Glutamatergic neuron (in vitro differentiated cells): Measurements from ENCODE around the gene SORBS2. TPM values are rescaled to one million over a fixed set of nuclear protein-coding genes. Genes with fewer than 3 reads are reported as not detected.
A peak's percentile ranks its signal among the peaks of the same experiment; 100 is the strongest.
"Not testable (repeated sequence)": the region's sequence is repeated elsewhere in the genome, so short reads cannot be mapped to it uniquely, and the experiment has no call there.

Source experiments
- DNase-seq: peaks from one replicate; pipeline ENCODE4 v3.0.0; 2022
- H3K27ac Mint-ChIP-seq: one replicate; pipeline ENCODE4 v1.8.0; 2020; ENCODE audit warnings: mild to moderate bottlenecking, mixed read lengths, inconsistent platforms; ENCODE audit not compliant: unreplicated experiment
- H3K27me3 Mint-ChIP-seq: one replicate; pipeline ENCODE4 v1.8.0; 2020; ENCODE audit warnings: mild to moderate bottlenecking, moderate library complexity, mixed read lengths, inconsistent platforms; ENCODE audit not compliant: unreplicated experiment
- H3K36me3 Mint-ChIP-seq: one replicate; pipeline ENCODE4 v1.8.0; 2020; ENCODE audit warnings: mild to moderate bottlenecking, mixed read lengths, inconsistent platforms; ENCODE audit not compliant: unreplicated experiment
- H3K4me1 Mint-ChIP-seq: one replicate; pipeline ENCODE4 v1.8.0; 2020; ENCODE audit warnings: mild to moderate bottlenecking, low read depth, mixed read lengths, inconsistent platforms; ENCODE audit not compliant: unreplicated experiment
- H3K4me3 Mint-ChIP-seq: one replicate; pipeline ENCODE4 v1.8.0; 2020; ENCODE audit warnings: mild to moderate bottlenecking, mixed read lengths, inconsistent platforms; ENCODE audit not compliant: unreplicated experiment
- H3K9me3 Mint-ChIP-seq: one replicate; pipeline ENCODE4 v1.8.0; 2020; ENCODE audit warnings: mild to moderate bottlenecking, moderate library complexity, mixed read lengths, inconsistent platforms; ENCODE audit not compliant: unreplicated experiment
- CTCF ChIP-seq: fragments of 200-600 bp; sonication (generic); IDR thresholded peaks from one replicate; pipeline ENCODE4 v1.5.0; 2021; ENCODE audit not compliant: partially characterized antibody, unreplicated experiment
- total RNA-seq: library from RNA; stranded (reverse); fragmentation: NEBNext Ultra II Directional; extraction: Animal tissue kit (Norgen Biotek cat#: 25700); gene quantifications from one replicate; pipeline ENCODE4 v1.2.1, GENCODE V29; 2021; ENCODE audit not compliant: unreplicated experiment

Gene SORBS2
- total RNA-seq, 1 donor from 2014 or later = 95.5 TPM

DNA sequence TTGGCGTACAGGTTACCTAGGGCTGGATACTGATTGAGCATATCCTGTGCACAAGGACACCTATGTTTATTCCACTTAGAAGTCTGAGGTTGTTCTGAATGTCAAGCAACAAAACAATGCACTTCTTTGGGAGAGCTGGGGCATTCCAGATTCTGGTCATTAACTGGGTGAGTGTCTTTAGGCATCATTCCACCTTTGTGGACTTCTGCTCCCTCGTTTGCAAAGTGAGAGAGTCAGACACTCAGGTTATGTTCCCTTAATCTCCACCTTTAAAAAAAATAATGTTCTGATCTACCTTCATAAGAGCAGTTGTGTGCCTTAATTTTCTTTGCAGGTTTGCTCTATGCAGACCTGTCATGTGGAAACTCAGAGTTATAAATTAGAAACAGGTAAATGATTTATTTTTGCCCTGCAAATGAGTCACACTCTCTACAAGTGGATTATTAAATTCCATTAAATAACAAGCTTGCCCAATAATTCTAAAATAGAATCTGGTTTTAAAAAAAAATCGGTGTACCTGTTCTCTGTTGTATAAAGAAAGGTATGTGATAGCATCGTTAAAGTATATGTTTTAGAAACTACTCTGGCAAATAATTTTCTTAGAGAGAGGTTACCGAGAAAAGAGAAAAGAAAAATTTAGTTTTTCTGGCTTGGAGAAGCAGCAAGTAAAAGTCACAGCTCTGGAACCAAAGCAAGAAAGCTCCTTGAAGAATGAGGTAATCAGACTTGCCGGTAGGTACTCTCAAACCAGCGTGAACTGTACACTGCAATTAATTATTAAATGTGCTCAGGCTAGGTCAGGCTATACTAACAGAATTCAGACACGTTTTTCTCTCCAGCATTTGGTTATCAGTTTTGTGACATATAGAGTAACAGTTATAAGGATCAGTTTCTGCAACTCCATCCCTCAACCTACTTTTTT is 93.2 kb downstream of the SORBS2 start:
- Mint-ChIP-seq H3K27me3 (peaks cover 4% of the 10 kb centered on the region), H3K4me1 (peaks cover 33% of the 10 kb centered on the region), H3K36me3 (peaks cover 5% of the 10 kb centered on the region), H3K27ac (no peak overlapping the region), H3K4me3 (no peak overlapping the region), H3K9me3 (peaks cover 3% of the 10 kb centered on the region)
- DNase-seq = no peak
- TF ChIP-seq CTCF = no peak

- Mint-ChIP-seq H3K36me3 (peaks cover 5% of the 10 kb centered on the region), H3K27me3 (peaks cover 4% of the 10 kb centered on the region), H3K27ac (peak overlapping the region; percentile 86), H3K4me3 (no peak overlapping the region), H3K4me1 (peaks cover 31% of the 10 kb centered on the region), H3K9me3 (peaks cover 3% of the 10 kb centered on the region)
- DNase-seq = no peak
- no peak for TF ChIP-seq CTCF
Measured at GRCh38 chr4:185717377-185717741, 94.6 kb downstream of the SORBS2 start.

- peak overlapping the region; percentile 32 for H3K4me3 Mint-ChIP-seq
- peaks cover 3% of the 10 kb centered on the region for H3K9me3 Mint-ChIP-seq
- H3K27me3 Mint-ChIP-seq = peaks cover 9% of the 10 kb centered on the region
- DNase-seq = peak; percentile 41
- TF ChIP-seq CTCF = no peak
- H3K4me1 Mint-ChIP-seq = peaks cover 34% of the 10 kb centered on the region
- peak overlapping the region; percentile 86 for H3K27ac Mint-ChIP-seq
- peaks cover 5% of the 10 kb centered on the region for H3K36me3 Mint-ChIP-seq
Measured at GRCh38 chr4:185716577-185717376, 95.2 kb downstream of the SORBS2 start.

- Mint-ChIP-seq H3K36me3 (peaks cover 5% of the 10 kb centered on the region), H3K27ac (peak overlapping the region; percentile 86), H3K4me1 (peaks cover 29% of the 10 kb centered on the region), H3K27me3 (peaks cover 9% of the 10 kb centered on the region), H3K9me3 (peaks cover 3% of the 10 kb centered on the region), H3K4me3 (no peak overlapping the region)
- TF ChIP-seq CTCF = no peak
- no peak for DNase-seq
Measured at GRCh38 chr4:185716141-185716551, 95.8 kb downstream of the SORBS2 start.

DNA sequence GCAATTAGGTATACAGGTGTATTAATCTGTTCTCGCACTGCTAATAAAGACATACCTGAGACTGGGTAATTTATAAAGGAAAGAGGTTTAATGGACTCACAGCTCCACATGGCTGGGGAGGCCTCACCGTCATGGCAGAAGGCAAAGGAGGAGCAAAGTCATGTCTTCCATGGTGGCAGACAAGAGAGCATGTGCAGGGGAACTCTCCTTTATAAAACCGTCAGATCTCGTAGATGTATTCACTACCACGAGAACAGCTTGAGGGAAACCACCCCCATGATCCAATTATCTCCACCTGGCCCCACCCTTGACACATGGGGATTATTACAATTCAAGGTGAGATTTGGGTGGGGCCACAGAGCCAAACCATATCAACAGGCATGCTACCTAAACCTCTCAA is 97.5 kb downstream of the SORBS2 start:
- H3K27ac Mint-ChIP-seq = peak overlapping the region; percentile 14
- DNase-seq, H3K27me3 Mint-ChIP-seq, H3K4me3 Mint-ChIP-seq, H3K36me3 Mint-ChIP-seq, H3K9me3 Mint-ChIP-seq: not testable (repeated sequence)
- peaks cover 26% of the 10 kb centered on the region for H3K4me1 Mint-ChIP-seq
